HepG2 (cell line): Measurements from ENCODE around the gene HLCS. TPM values are rescaled to one million over a fixed set of nuclear protein-coding genes. Genes with fewer than 3 reads are reported as not detected.
A peak's percentile ranks its signal among the peaks of the same experiment; 100 is the strongest.

ENCODE experiments used
- ATAC-seq: fragments of 200-7000 bp; cut with Tn5 transposase; 3 replicates; pipeline ENCODE4 v1.9.1; 2020; ENCODE audit warnings: mild to moderate bottlenecking, moderate library complexity
- BruUV-seq: library from RNA; stranded (reverse); fragments of 400-500 nt; replicated peaks from 2 replicates; lab custom pipeline; 2021; lab: Mats Ljungman, UMichigan
- CTCF ChIA-PET: fragments of 300-600 bp; formaldehyde crosslinking; extraction: SDS; loops from one replicate; lab custom pipeline; 2021; ENCODE audit warnings: low total read pairs, inconsistent platforms, low intra/inter-chr PET ratio; lab: Yijun Ruan, JAX
- POLR2A ChIA-PET: fragments of 350-600 bp; sonication (Branson Sonifier 250); formaldehyde crosslinking; loops from one replicate; lab custom pipeline; 2020; ENCODE audit warnings: antibody characterized with exemption, inconsistent platforms; lab: Yijun Ruan, JAX
- DNase-seq: peaks from one replicate; pipeline ENCODE4 v3.0.0-alpha.2; 2015; ENCODE audit warnings: low spot score
- FAIRE-seq: peaks from 3 replicates; lab custom pipeline; 2011; peaks lifted over from hg19 to GRCh38; lab: Jason Lieb, UNC
- H2AFZ ChIP-seq: one replicate; pipeline ENCODE4 v1.6.1; 2011; ENCODE audit warnings: low read length, inconsistent platforms
- H3K27ac ChIP-seq: fragments of 300-600 bp; 3 replicates; pipeline ENCODE4 v1.8.0; 2011; ENCODE audit warnings: mixed run types, mild to moderate bottlenecking, mixed read lengths, low read length, inconsistent platforms; ENCODE audit not compliant: insufficient read depth; ENCODE audit errors: extremely low read length
- H3K27me3 ChIP-seq, 2 experiments: fragments of 200-600 bp in 1 of 2; 2 replicates in 1 of 2; 3 replicates in 1 of 2; pipeline versions ENCODE4 v1.6.0 to v1.8.0; 2011; ENCODE audit warnings: low read length in 2 of 2, mild to moderate bottlenecking in 2 of 2, moderate library complexity in 2 of 2, inconsistent platforms in 1 of 2; ENCODE audit not compliant: insufficient read depth in 2 of 2, control insufficient read depth in 1 of 2
- H3K36me3 ChIP-seq, 2 experiments: fragments of 200-600 bp in 1 of 2; replicated peaks in 1 of 2; 2 replicates in 1 of 2; 3 replicates in 1 of 2; pipeline versions ENCODE4 v1.5.1 to v1.8.0; 2011; ENCODE audit warnings: low read length in 2 of 2, inconsistent platforms in 1 of 2; ENCODE audit not compliant: insufficient read depth in 2 of 2, control insufficient read depth in 1 of 2
- H3K4me1 ChIP-seq: 2 replicates; pipeline ENCODE4 v1.5.1; 2012; ENCODE audit warnings: low read length, inconsistent platforms; ENCODE audit not compliant: insufficient read depth
- H3K4me2 ChIP-seq: 2 replicates; pipeline ENCODE4 v1.6.0; 2011; ENCODE audit warnings: low read depth, low read length, inconsistent platforms
- H3K4me3 ChIP-seq, 3 experiments: fragments of 200-600 bp in 1 of 3; sonication (generic), shearing (Covaris generic) in 1 of 3; replicated peaks in 1 of 3; 2 replicates each; pipeline ENCODE4 v1.5.1; 2011 to 2016; ENCODE audit warnings: low read length in 3 of 3, inconsistent platforms in 2 of 3, low read depth in 2 of 3, mild to moderate bottlenecking in 2 of 3, control low read depth in 1 of 3, mixed read lengths in 1 of 3; ENCODE audit not compliant: insufficient read depth in 1 of 3
- H3K79me2 ChIP-seq: one replicate; pipeline ENCODE4 v1.6.1; 2011; ENCODE audit warnings: low read length, inconsistent platforms; ENCODE audit not compliant: insufficient read depth
- H3K9ac ChIP-seq: 2 replicates; pipeline ENCODE4 v1.6.0; 2011; ENCODE audit warnings: mild to moderate bottlenecking, low read depth, low read length, inconsistent platforms; ENCODE audit not compliant: insufficient read depth
- H3K9me3 ChIP-seq: 2 replicates; pipeline ENCODE4 v1.5.1; 2012; ENCODE audit warnings: mild to moderate bottlenecking, low read length
- H4K20me1 ChIP-seq: 2 replicates; pipeline ENCODE4 v1.6.0; 2011; ENCODE audit warnings: inconsistent platforms, mild to moderate bottlenecking, low read length, moderate library complexity; ENCODE audit not compliant: insufficient read depth
- GLI4 ChIP-seq: sonication (generic); formaldehyde crosslinking; IDR thresholded peaks from 2 replicates; pipeline ENCODE4 v1.5.1; 2020; ENCODE audit warnings: missing genetic modification reagents, mild to moderate bottlenecking, moderate library complexity, borderline replicate concordance
- HNF4A ChIP-seq: sonication (generic); formaldehyde crosslinking; IDR thresholded peaks from 2 replicates; pipeline ENCODE4 v1.4.0; 2020; ENCODE audit warnings: missing genetic modification reagents
- NFYC ChIP-seq: IDR thresholded peaks from 2 replicates; pipeline ENCODE4 v1.6.1; 2016; ENCODE audit warnings: missing genetic modification reagents, missing compliant biosample characterization
- STAG1 ChIP-seq: sonication (generic); formaldehyde crosslinking; IDR thresholded peaks from 2 replicates; pipeline ENCODE4 v1.4.0; 2020; ENCODE audit warnings: missing genetic modification reagents
- TBP ChIP-seq: sonication (generic); formaldehyde crosslinking; IDR thresholded peaks from 2 replicates; pipeline ENCODE4 v1.5.0; 2020; ENCODE audit warnings: missing genetic modification reagents
- XRCC5 ChIP-seq: fragments of 200-400 bp; formaldehyde crosslinking; optimal IDR thresholded peaks from 2 replicates; pipeline ENCODE3; 2017; ENCODE audit warnings: mild to moderate bottlenecking, low read length
- ZBTB42 ChIP-seq: sonication (generic); formaldehyde crosslinking; IDR thresholded peaks from 2 replicates; pipeline ENCODE4 v1.5.0; 2020; ENCODE audit warnings: mild to moderate bottlenecking, missing genetic modification reagents
- ZNF549 ChIP-seq: sonication (generic); formaldehyde crosslinking; IDR thresholded peaks from 2 replicates; pipeline ENCODE4 v1.5.0; 2020; ENCODE audit warnings: missing genetic modification reagents
- ZNF747 ChIP-seq: sonication (generic); formaldehyde crosslinking; IDR thresholded peaks from 2 replicates; pipeline ENCODE4 v1.8.1; 2023; ENCODE audit warnings: missing genetic modification reagents, mild to moderate bottlenecking, borderline replicate concordance
- WGBS: methylation state at CpG from one replicate; pipeline ENCODE4 v1.1.6; 2017; ENCODE audit warnings: low lambda C conversion rate; 5-methylcytosine and 5-hydroxymethylcytosine counted together
- in situ Hi-C: cut with HindIII; loops from 2 replicates; pipeline ENCODE4 v1.10.0; 2017; ENCODE audit warnings: low pct_unique_long_range_greater_than_20kb; ENCODE audit not compliant: extremely low pct_ligation_motif_present
- intact Hi-C: fragments of 100-400 bp; cut with micrococcal nuclease; formaldehyde crosslinking; loops from one replicate; pipeline ENCODE4 v1.10.0; 2022; ENCODE audit not compliant: unreplicated experiment
- polyA plus RNA-seq, 8 experiments: library from polyadenylated mRNA; depleted of rRNA in 3 of 8; stranded (reverse) in 7 of 8; unstranded in 1 of 8; fragments of >200 nt; fragmentation: Illumina TruSeq in 4 of 8; extraction: Trizol in 4 of 8; gene quantifications; 2 replicates each; pipeline versions ENCODE4 v1.2.1 to v1.2.3, GENCODE V29; 2011 to 2016; ENCODE audit warnings: low read depth in 4 of 8, missing spikeins in 1 of 8, mixed read lengths in 1 of 8; ENCODE audit not compliant: insufficient read depth in 1 of 8
- total RNA-seq, 5 experiments: library from RNA; depleted of rRNA; stranded (reverse); fragments of >200 nt; fragmentation: Illumina TruSeq; extraction: Trizol; gene quantifications; 2 replicates each; pipeline ENCODE4 v1.2.3, GENCODE V29; 2016; ENCODE audit warnings: low read depth in 1 of 5
- TF ChIP-seq, protein P1 (sequence below): sonication (generic); formaldehyde crosslinking; IDR thresholded peaks from 2 replicates; pipeline ENCODE4 v1.5.1; 2020; ENCODE audit warnings: mild to moderate bottlenecking, missing genetic modification reagents
- TF ChIP-seq, protein P2 (sequence below): sonication (generic); formaldehyde crosslinking; IDR thresholded peaks from 2 replicates; pipeline ENCODE4 v1.9.0; 2021; ENCODE audit warnings: missing genetic modification reagents, borderline replicate concordance
- TF ChIP-seq, protein P3 (sequence below): sonication (generic); formaldehyde crosslinking; IDR thresholded peaks from 2 replicates; pipeline ENCODE4 v1.4.0; 2020; ENCODE audit warnings: mild to moderate bottlenecking, missing genetic modification reagents
- TF ChIP-seq, protein P4 (sequence below): sonication (generic); formaldehyde crosslinking; IDR thresholded peaks from 2 replicates; pipeline ENCODE4 v1.4.0; 2020; ENCODE audit warnings: mild to moderate bottlenecking, missing genetic modification reagents

The HLCS gene
- total and polyA plus RNA-seq, 2 of the 13 experiments (the other 11 are each of a cell fraction or from before 2014, with no cell fraction given), result 7.9 to 12.3 TPM

DNA sequence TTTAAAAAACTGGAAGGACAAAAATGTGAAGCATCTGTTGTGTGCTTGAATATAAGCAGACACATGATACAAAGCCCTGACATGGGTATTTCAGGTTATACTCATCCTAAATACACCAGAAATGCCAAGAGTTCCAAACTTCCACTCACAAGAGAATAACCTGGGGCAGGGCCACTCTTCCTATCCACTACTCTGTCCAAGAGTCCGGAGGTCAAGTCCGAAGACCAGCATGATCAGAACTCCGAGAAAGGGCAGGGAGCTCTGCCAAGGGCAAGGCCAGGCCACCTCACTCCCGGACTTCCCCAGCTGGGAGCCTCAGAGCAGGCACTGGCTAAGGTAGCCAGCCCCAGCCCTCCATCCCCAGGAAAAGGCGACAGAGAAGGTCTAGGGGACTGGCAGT lies 37.5 kb downstream of the HLCS start (continued):
- TF ChIP-seq, protein P1, sequence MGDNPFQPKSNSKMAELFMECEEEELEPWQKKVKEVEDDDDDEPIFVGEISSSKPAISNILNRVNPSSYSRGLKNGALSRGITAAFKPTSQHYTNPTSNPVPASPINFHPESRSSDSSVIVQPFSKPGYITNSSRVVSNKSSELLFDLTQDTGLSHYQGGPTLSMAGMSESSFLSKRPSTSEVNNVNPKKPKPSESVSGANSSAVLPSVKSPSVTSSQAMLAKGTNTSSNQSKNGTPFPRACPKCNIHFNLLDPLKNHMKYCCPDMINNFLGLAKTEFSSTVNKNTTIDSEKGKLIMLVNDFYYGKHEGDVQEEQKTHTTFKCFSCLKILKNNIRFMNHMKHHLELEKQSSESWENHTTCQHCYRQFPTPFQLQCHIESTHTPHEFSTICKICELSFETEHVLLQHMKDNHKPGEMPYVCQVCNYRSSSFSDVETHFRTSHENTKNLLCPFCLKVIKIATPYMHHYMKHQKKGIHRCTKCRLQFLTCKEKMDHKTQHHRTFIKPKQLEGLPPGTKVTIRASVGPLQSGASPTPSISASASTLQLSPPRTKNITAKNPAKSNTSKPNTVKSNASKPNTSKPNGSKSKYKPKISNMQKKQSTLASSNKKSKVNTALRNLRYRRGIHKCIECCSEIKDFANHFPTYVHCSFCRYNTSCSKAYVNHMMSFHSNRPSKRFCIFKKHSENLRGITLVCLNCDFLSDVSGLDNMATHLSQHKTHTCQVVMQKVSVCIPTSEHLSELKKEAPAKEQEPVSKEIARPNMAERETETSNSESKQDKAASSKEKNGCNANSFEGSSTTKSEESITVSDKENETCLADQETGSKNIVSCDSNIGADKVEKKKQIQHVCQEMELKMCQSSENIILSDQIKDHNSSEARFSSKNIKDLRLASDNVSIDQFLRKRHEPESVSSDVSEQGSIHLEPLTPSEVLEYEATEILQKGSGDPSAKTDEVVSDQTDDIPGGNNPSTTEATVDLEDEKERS (CRISPR knock-in tag), result no peak
- no peak for TF ChIP-seq NFYC (CRISPR knock-in tag)
- no peak for TF ChIP-seq ZNF747 (CRISPR knock-in tag)
- TF ChIP-seq HNF4A (CRISPR knock-in tag), result 0 out of 2 replicates have a peak, but pooled peaks have one; percentile 43

DNA sequence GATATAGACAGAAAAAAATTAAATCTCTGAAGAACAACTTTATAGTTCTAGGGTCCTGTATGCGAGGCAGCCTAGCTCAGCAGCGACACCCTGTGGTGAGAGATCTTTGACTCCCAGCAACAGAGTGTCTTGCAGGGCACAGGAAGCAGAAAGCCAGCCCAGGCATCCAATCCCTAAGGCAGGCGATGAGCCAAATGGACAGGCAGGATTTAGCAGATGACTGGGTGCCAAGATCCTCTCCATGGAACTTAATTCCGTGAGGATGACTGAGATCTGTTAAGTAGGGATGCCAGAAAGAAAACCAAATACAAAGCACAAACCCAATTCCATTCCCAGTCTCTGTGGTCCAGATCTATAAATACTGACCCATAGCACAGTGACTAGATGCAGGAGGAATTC lies 38.8 kb downstream of the HLCS start:
- 28% methylated on average over 4 of the region's 4 CpGs for WGBS
- Histone ChIP-seq H3K27ac (no peak overlapping the region), H3K9ac (no peak overlapping the region), H3K4me1 (peaks cover 14% of the 10 kb centered on the region), H3K4me2 (no peak overlapping the region), H3K36me3 (peaks cover 4 to 12% of the 10 kb centered on the region in 2 experiments; a peak in 3 of 5 replicates), H3K27me3 (no peaks in the 10 kb centered on the region), H2AFZ (no peak overlapping the region), H3K79me2 (no peaks in the 10 kb centered on the region), H3K9me3 (no peaks in the 10 kb centered on the region), H3K4me3 (no peak overlapping the region), H4K20me1 (no peaks in the 10 kb centered on the region)
- ChIA-PET CTCF (interaction anchor here (1.0 to 2.0 kb wide), 7 partner anchors 73 to 424 kb away, joined by 3 to 14 read pairs (median 4); no protein-coding TSS in a partner anchor), POLR2A (no interaction called here)
- intact Hi-C loops, result loop anchor here (1.0 to 5.0 kb wide), 3 partner anchors 180 to 505 kb away; no protein-coding TSS in a partner anchor
- no TSS peak for BruUV-seq
- FAIRE-seq (peak; percentile 80), DNase-seq (peak; percentile 56), ATAC-seq (peak; percentile 95)
- in situ Hi-C loops, result loop anchor here (5.0 kb wide), 3 partner anchors 175 to 425 kb away; no protein-coding TSS in a partner anchor
- TF ChIP-seq, protein P2, sequence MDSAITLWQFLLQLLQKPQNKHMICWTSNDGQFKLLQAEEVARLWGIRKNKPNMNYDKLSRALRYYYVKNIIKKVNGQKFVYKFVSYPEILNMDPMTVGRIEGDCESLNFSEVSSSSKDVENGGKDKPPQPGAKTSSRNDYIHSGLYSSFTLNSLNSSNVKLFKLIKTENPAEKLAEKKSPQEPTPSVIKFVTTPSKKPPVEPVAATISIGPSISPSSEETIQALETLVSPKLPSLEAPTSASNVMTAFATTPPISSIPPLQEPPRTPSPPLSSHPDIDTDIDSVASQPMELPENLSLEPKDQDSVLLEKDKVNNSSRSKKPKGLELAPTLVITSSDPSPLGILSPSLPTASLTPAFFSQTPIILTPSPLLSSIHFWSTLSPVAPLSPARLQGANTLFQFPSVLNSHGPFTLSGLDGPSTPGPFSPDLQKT, result no peak
- TF ChIP-seq ZNF549 (CRISPR knock-in tag) (no peak), GLI4 (CRISPR knock-in tag) (no peak), STAG1 (peak; percentile 91), XRCC5 (peak; percentile 44), ZBTB42 (no peak), TBP (CRISPR knock-in tag) (no peak)
- TF ChIP-seq, protein P3, sequence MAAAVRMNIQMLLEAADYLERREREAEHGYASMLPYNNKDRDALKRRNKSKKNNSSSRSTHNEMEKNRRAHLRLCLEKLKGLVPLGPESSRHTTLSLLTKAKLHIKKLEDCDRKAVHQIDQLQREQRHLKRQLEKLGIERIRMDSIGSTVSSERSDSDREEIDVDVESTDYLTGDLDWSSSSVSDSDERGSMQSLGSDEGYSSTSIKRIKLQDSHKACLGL, result no peak
- TF ChIP-seq, protein P4, sequence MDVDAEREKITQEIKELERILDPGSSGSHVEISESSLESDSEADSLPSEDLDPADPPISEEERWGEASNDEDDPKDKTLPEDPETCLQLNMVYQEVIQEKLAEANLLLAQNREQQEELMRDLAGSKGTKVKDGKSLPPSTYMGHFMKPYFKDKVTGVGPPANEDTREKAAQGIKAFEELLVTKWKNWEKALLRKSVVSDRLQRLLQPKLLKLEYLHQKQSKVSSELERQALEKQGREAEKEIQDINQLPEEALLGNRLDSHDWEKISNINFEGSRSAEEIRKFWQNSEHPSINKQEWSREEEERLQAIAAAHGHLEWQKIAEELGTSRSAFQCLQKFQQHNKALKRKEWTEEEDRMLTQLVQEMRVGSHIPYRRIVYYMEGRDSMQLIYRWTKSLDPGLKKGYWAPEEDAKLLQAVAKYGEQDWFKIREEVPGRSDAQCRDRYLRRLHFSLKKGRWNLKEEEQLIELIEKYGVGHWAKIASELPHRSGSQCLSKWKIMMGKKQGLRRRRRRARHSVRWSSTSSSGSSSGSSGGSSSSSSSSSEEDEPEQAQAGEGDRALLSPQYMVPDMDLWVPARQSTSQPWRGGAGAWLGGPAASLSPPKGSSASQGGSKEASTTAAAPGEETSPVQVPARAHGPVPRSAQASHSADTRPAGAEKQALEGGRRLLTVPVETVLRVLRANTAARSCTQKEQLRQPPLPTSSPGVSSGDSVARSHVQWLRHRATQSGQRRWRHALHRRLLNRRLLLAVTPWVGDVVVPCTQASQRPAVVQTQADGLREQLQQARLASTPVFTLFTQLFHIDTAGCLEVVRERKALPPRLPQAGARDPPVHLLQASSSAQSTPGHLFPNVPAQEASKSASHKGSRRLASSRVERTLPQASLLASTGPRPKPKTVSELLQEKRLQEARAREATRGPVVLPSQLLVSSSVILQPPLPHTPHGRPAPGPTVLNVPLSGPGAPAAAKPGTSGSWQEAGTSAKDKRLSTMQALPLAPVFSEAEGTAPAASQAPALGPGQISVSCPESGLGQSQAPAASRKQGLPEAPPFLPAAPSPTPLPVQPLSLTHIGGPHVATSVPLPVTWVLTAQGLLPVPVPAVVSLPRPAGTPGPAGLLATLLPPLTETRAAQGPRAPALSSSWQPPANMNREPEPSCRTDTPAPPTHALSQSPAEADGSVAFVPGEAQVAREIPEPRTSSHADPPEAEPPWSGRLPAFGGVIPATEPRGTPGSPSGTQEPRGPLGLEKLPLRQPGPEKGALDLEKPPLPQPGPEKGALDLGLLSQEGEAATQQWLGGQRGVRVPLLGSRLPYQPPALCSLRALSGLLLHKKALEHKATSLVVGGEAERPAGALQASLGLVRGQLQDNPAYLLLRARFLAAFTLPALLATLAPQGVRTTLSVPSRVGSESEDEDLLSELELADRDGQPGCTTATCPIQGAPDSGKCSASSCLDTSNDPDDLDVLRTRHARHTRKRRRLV (CRISPR knock-in tag), result no peak
